Thyroid gland (tissue), 4 donors: ENCODE measurements around the gene GLYAT. TPM values are rescaled to one million over a fixed set of nuclear protein-coding genes. Genes with fewer than 3 reads are reported as not detected.
"Not testable (repeated sequence)": the region's sequence is repeated elsewhere in the genome, so short reads cannot be mapped to it uniquely, and the experiment has no call there.

ENCODE experiments used
- DNase-seq, 2 donors: peaks; one replicate each; pipeline ENCODE4 v3.0.0-alpha.2; 2019
- H3K27ac ChIP-seq, 3 donors: fragments of 200-600 bp; sonication (generic); 1 replicate in 2 of 3; 2 replicates in 1 of 3; pipeline ENCODE4 v1.5.1; 2016 to 2019; ENCODE audit warnings: mild to moderate bottlenecking in 1 of 3, moderate library complexity in 1 of 3
- H3K27me3 ChIP-seq: fragments of 200-600 bp; sonication (generic); one replicate; pipeline ENCODE4 v1.5.1; 2019
- H3K36me3 ChIP-seq, 2 donors: fragments of 200-600 bp; sonication (generic); one replicate each; pipeline ENCODE4 v1.5.1; 2016 to 2019
- H3K4me1 ChIP-seq, 2 donors: fragments of 200-600 bp; sonication (generic); one replicate each; pipeline ENCODE4 v1.5.1; 2017 to 2019
- H3K4me3 ChIP-seq, 3 donors: fragments of 200-600 bp; sonication (generic); replicated peaks in 1 of 3; 1 replicate in 2 of 3; 2 replicates in 1 of 3; pipeline ENCODE4 v1.5.1; 2016; ENCODE audit warnings: mild to moderate bottlenecking in 1 of 3
- H3K9me3 ChIP-seq: fragments of 200-600 bp; sonication (generic); one replicate; pipeline ENCODE4 v1.5.1; 2017
- CTCF ChIP-seq, 6 experiments: fragments of 200-600 bp in 3 of 6; fragments of 450-650 bp in 3 of 6; sonication (generic) in 3 of 6; IDR thresholded peaks; one replicate each; pipeline ENCODE4 v1.5.1; 2016 to 2019; ENCODE audit warnings: antibody characterized with exemption in 6 of 6, mild to moderate bottlenecking in 2 of 6, inconsistent platforms in 1 of 6, moderate library complexity in 1 of 6
- POLR2A ChIP-seq, 2 donors: fragments of 450-650 bp; IDR thresholded peaks; one replicate each; pipeline ENCODE4 v1.6.1; 2017; ENCODE audit warnings: antibody characterized with exemption in 2 of 2, mild to moderate bottlenecking in 2 of 2, moderate library complexity in 1 of 2
- WGBS, 2 donors: methylation state at CpG; one replicate each; pipeline ENCODE4 v1.1.5; 2017; 5-methylcytosine and 5-hydroxymethylcytosine counted together
- intact Hi-C: fragments of 100-400 bp; cut with DNase I; formaldehyde crosslinking; loops from one replicate; pipeline ENCODE4 v1.15.1; 2023
- total RNA-seq, 4 donors: library from RNA; depleted of rRNA; stranded (reverse); fragments of >200 nt; gene quantifications; one replicate each; pipeline ENCODE4 v1.2.3, GENCODE V29; 2016

GLYAT gene
- total RNA-seq, 4 donors from 2014 or later, result not detected

- 97% methylated on average over 1 of the region's 1 CpG for WGBS, 2 donors
- Histone ChIP-seq H3K27me3 (no peaks in the 10 kb centered on the region), H3K4me3 (no peak overlapping the region), H3K36me3 (no peaks in the 10 kb centered on the region), H3K4me1 (no peaks in the 10 kb centered on the region), H3K27ac (no peak overlapping the region), H3K9me3 (no peaks in the 10 kb centered on the region)
- intact Hi-C loops, result no loop called here
- DNase-seq, result no peak
- no peak for TF ChIP-seq CTCF (IDR thresholded peaks at IDR 0.05)
- no peak for TF ChIP-seq POLR2A (IDR thresholded peaks at IDR 0.05)
Observed at GRCh38 chr11:58693026-58693425, 38.7 kb downstream of the GLYAT start.

DNA sequence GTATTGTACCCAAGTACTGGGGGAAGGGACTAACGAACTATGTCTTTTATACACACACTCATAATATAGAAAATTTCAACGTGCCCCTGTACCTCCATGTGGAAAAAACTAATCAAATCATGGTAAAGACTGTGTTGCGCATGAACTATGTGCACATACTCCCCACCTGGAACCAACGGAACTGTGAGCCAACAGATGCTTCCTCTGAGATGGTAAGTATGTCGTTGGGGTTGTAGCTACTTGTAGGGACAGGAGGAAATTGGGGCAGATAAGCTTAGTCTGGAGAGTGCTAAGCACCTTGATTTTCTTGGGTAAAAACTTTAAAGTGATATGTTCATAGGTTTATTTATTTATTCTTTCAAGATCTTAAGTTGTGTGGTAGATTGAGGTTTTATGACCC, 40.1 kb downstream of the GLYAT start:
- 72 to 79% methylated on average over 5 of the region's 5 CpGs for WGBS, 2 donors
- Histone ChIP-seq H3K9me3 (no peaks in the 10 kb centered on the region), H3K27ac (no peak overlapping the region), H3K4me1 (no peaks in the 10 kb centered on the region), H3K4me3 (no peak overlapping the region), H3K27me3 (no peaks in the 10 kb centered on the region), H3K36me3 (no peaks in the 10 kb centered on the region)
- TF ChIP-seq CTCF (IDR thresholded peaks at IDR 0.05), result no peak
- no peak for TF ChIP-seq POLR2A (IDR thresholded peaks at IDR 0.05)
- DNase-seq, result no peak
- intact Hi-C loops, result no loop called here

GRCh38 chr11:58688789-58689503, 42.8 kb downstream of the GLYAT start:
- WGBS, 2 donors, result 81 to 83% methylated on average over 4 of the region's 4 CpGs

DNA sequence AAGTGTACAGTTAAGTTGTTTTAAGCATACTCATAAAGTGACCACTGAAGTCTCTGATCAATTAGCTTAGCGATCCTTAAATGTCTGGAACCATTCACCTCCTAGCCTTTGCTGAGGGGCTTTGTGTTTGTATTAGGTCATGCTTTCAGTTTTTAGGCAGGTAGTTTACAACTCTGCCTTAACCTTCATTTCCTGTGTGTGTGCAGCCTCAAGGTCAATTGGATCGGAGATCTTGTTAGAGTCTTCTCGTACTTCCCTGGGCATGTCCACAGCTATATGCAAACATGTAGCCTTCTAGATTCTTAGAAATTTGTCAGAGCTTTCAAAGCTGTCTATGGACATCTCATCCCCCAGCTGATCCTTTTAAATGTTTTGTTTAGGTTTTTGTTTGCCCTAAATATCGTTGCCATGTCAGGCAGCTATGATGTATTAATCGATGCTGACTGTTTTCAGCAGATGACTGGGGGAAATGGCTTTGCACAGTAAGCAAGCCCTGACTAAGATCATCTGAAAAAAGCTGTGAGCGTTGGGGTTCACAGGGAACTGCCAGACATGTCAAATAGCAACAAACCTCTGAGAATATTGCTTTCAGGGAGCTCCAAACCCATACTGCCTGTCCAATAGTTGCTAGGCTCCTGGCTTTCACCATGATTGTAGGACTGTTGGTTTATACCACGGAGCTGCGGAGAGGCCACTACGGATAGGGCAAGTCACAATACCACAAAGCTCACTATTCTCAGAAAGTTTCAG, 45.6 kb downstream of the GLYAT start:
- DNase-seq, result no peak
- no peak overlapping the region for H3K27ac ChIP-seq
- intact Hi-C loops, result no loop called here
- no peaks in the 10 kb centered on the region for H3K9me3 ChIP-seq
- H3K4me1 ChIP-seq, result no peaks in the 10 kb centered on the region
- no peaks in the 10 kb centered on the region for H3K27me3 ChIP-seq
- H3K4me3 ChIP-seq, result no peak overlapping the region
- 76 to 85% methylated on average over 9 of the region's 9 CpGs for WGBS, 2 donors
- TF ChIP-seq POLR2A (IDR thresholded peaks at IDR 0.05) (no peak), CTCF (IDR thresholded peaks at IDR 0.05) (no peak)
- no peaks in the 10 kb centered on the region for H3K36me3 ChIP-seq

More at GRCh38 chr11:58688789-58689503, 42.8 kb downstream of the GLYAT start:
- no peaks in the 10 kb centered on the region for H3K4me1 ChIP-seq
- no peaks in the 10 kb centered on the region for H3K9me3 ChIP-seq
- intact Hi-C loops, result no loop called here
- H3K27ac ChIP-seq, result no peak overlapping the region
- TF ChIP-seq CTCF (IDR thresholded peaks at IDR 0.05) (no peak), POLR2A (IDR thresholded peaks at IDR 0.05) (no peak)
- H3K36me3 ChIP-seq, result no peaks in the 10 kb centered on the region
- DNase-seq, result no peak
- no peak overlapping the region for H3K4me3 ChIP-seq
- no peaks in the 10 kb centered on the region for H3K27me3 ChIP-seq

DNA sequence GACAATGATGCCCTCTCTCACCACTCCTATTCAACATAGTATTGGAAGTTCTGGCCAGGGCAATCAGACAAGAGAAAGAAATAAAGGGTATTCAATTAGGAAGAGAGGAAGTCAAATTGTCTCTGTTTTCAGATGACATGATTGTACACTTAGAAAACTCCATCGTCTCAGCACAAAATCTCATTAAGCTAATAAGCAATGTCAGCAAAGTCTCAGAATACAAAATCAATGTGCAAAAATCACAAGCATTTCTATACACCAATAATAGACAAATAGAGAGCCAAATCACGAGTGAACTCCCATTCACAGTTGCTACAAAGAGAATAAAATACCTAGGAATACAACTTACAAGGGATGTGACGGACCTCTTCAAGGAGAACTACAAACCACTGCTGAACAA, 49.1 kb downstream of the GLYAT start:
- H3K27ac ChIP-seq, H3K4me1 ChIP-seq, intact Hi-C loops, H3K36me3 ChIP-seq, DNase-seq, H3K9me3 ChIP-seq, H3K4me3 ChIP-seq, H3K27me3 ChIP-seq: not testable (repeated sequence)
- 81 to 82% methylated on average over 3 of the region's 3 CpGs for WGBS, 2 donors

DNA sequence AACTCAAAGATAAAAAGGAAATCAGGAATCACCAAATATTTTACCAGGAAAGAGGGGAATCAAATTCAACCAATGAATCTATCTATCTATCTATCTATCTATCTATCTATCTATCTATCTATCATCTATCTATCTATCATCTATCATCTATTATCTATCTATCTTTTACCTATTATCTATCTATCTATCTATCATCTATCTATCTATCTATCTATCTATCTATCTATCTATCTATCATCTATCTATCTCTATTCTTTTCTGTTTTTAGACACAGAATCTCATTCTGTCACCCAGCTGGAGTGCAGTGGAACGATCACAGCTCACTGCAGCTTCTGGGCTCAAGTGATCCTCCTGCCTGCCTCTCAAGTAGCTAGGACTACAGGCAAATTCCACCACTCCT, 54.2 kb downstream of the GLYAT start:
- not testable (repeated sequence) for H3K9me3 ChIP-seq, H3K27me3 ChIP-seq, H3K36me3 ChIP-seq, H3K27ac ChIP-seq, H3K4me1 ChIP-seq, H3K4me3 ChIP-seq, DNase-seq
- 38 to 51% methylated on average over 1 of the region's 1 CpG for WGBS, 2 donors
- intact Hi-C loops, result loop anchor here (10.0 kb wide), 1 partner anchor 113 kb away; no protein-coding TSS in a partner anchor
